Activated T-cell treated with anti-CD3 and anti-CD28 coated beads for 24 hours (primary cell): Measurements from ENCODE around the gene LZTFL1.

Source experiments
- DNase-seq: peaks from one replicate; pipeline ENCODE4 v3.0.0-alpha.2; 2020; ENCODE audit warnings: low read depth

LZTFL1 gene, protein sequence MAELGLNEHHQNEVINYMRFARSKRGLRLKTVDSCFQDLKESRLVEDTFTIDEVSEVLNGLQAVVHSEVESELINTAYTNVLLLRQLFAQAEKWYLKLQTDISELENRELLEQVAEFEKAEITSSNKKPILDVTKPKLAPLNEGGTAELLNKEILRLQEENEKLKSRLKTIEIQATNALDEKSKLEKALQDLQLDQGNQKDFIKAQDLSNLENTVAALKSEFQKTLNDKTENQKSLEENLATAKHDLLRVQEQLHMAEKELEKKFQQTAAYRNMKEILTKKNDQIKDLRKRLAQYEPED

DNA sequence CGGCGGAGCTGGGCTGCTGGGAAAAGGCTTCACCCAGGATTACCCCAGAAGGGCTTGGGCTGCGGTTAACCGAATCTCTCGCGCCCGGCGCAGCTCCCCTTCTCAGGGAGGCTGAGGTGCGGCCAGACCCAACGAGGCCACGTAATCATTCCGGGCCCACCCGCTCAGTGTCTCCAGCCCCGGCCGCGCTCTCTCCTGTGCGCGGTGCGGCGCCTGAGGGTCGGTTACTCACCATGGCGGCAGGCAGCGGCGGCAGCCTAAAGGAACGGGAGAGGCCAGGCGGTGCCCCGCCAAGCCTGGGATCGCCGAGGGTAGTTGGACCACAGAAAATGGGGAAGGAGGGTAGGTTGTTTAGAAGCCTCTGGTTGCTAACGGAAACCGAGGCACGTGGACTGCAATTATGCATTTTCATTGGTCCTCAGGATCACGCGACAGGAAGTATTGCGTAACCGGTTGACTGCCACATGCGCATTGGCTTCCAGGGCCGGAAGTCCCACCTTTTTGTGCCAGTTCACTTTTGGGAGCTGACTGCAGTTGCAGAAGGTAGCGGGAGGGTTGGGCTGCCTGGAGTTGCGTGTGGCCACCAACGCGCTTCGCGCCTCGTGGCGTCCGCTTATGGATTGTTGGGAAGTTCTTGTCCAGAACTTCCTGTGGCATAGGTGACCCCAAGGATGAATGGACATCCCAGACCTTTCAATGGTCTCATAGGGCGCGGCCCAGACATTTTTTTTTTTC is at the start of gene LZTFL1:
Gene LZTFL1 (minus strand): TSS at position 363 of the 735 bp plus-strand sequence. CDS start 128 bp downstream, at position 235.
- peak; percentile 89 for DNase-seq

DNA sequence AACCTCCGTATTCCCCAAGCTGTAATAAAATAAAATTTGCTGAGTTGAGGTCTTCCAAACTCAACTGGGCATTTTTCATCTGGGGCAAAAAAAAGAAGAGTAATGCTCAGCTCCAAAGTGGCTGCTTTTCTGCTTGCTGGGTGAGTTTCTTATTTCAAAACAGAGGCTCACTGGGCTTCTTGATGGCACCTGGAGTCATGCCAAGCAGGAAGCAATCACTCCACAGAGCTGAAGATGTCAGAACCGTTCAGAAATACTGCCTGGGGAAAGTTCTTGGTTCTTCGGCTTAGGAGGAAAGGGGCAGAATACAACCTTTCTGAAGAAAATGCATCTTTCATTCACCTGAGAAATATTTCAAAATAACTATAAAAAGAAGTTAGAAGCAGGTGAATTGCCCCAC is 48.5 kb upstream of the LZTFL1 start:
- DNase-seq, result no peak

DNA sequence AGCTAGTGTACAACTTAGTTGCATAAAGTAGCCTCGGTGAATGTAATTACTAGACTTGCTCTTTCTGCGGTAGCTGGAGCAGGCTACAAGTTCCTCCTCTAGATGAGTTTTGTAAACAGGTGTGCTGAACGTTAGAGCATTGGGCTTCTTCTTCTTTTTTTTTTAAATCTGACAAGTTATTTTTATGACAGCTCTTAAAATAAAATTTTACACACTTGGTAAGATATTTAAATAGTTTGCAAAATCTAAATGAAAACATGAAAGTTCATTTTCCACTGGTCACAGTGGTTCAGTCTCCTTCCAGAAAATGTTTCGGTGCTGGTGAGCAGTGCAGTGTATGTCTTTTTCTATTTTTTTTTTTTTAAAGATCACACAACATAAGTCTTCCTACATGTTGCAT is 47.4 kb upstream of the LZTFL1 start:
- DNase-seq, result no peak

DNA sequence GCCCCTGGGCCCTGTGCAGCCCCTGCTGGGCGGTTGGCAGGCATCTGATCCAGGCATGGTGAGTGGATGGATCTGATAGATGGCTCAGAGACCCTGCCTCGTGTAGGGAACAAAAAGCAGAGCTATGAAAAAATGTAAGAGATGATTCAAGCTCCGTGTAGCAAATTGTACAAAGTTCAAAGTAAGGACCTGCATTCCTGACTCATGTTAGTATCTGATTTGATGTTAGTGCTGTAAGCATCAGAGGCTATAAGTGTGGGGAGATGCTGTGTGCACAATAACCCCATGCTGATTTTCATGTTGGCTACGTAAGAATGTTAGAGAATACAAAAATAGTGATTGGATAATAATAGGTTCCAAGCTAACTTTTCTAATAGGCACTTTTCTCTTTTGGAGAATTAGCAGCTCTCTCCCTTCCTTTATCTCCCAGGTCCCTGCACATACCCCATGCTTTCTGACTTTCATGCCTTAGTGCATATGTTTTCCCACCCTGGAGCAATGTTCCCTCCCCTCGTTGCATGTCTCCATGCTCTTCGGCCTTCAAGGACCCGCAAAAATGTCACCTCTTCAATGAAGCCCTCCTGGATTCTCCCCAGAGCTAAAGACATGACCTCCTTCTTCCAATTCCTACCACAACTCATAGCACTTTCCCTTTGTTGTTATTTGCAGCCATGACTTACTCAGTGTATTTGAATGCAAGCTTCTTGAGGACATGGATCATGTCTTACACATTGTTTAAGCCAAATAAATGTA is 46.0 kb upstream of the LZTFL1 start:
- no peak for DNase-seq

DNA sequence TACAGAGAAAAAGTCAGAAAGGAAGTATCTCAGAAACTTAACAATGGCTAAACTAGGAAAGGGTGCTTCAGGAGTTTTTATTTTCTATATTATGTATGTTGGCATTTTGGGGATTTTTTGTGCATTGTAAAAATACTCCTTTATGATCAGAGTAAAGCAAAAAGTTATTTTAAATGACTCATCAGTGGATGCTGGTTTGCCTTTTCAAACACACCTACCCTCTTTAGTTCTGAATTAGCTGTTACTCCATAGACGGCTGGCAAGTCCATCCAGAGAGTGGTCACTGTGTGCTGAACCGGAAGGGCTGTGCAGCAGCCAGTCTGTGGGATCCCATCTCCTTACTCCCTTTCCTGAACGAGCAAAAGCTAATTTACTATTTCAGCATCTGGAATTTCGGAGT is 45.4 kb upstream of the LZTFL1 start:
- no peak for DNase-seq

DNA sequence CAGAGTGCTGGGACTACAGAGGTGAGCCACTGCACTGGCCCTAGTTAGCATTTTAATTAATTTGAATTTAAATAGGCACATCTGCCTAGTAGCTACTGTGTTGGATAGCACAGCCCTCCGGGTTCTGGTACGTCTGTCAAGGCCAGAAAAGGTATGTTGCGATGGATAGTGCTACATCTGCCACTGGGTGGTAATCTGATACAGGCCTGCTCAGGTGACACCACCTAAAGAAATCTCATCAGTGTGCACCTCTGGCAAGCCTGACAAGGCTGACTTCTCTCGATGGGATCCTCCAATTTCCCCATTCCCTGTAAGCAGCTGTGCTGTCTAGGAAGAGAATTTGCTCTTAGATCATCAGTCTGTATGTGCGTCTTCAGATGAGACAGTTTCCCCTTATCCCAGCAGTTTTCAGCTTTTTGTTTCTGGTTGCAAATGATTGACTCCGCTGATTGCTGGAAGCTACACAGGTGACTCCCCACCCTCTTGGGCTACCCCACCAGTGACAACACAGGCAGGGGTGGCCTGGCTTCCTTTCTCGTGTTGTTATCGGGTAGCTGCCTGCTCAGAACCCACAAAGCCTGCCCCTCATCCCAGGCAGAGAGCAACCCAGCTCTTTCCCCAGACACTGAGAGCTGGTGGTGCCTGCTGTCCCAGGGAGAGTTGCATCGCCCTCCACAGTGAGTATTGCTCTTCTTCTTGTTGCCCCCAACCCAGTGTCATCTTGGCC is 44.2 kb upstream of the LZTFL1 start, which contains the start of gene CCR9:
Gene CCR9 (plus strand): TSS at position 565 of the 727 bp plus-strand sequence. CDS start 8,391 bp downstream, outside the sequence.
- no peak for DNase-seq

DNA sequence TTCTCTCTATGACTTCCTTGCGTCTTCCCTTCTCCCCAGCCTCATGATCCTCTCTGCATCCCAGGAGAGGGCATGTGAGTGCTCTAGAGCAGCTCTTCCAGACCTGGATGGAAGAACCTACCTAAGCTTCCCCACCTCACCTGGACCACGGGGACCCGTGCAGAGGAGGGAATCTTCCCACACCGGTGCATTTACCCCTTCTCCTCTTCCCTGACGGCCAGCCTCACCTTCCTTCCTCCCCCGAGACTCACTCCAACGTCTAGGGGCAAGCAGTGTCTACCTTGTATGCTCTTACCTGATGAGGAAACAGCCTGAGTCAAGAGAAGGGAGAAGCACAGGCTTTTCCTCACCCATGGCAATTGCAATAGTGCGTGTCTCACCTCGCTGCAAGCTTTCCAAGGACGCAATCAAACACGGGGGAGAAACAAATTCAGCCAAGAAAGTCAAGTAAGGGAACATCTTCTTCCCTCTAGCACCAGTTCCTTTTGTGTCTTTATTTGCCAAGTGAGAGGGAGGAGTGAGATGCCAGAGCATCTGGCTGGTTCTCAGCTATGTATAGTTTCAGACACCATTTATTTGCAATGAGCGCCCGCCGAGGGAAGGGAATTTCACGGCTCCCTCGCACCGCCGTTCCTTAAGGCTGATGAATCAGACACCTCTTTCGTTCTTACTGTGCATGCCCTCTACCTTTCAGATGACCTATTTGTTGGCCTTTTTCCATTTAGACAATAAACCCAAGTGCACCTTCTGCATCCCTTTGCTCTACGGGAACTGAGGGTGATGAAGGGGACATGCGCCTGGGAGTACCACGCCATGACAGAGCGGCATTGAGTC is 42.7 kb upstream of the LZTFL1 start:
- no peak for DNase-seq

DNA sequence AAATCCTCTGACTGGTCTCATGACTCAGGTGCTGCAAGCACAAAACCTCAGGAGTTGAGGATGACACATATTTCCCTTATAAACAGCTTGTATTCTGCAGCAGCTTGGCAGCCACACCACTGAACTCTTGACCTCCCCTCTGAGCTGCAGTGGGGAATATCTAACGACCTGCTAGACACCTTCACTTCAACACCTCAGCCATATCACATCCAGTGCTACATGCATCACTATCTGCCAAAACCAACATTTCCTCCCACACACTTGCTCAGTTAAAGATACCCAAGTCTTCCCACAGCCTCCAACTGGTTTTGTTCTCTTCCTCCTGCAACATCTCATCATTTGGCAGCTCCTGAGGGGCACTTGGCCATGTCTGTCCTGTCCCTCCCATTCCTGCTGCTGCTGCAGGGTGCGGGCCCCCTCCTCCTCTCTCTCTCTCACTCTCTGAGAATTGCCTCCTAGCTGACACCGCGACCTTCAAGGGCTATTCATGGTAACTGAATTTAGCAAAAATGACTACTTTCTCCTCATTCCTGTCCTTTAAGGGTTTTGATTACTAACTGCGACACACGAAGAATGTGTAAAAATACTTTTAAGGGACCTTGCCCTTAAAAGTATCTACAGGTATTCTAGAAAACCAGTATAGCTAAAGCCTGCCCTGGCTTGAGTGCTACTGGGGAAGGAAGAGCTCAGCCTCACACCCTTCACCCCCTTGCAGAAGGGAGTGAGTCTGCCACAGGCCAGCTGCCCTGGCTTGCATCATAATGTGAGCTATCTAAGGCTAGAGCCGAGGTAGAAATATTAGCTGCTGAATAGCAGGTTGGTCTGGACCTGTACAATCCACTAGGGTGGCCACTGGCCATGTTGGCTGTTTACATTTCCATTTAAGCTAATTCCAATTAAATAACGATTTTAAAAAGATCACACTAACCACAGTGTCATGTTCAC is 39.4 kb upstream of the LZTFL1 start:
- peak; percentile 36 for DNase-seq

DNA sequence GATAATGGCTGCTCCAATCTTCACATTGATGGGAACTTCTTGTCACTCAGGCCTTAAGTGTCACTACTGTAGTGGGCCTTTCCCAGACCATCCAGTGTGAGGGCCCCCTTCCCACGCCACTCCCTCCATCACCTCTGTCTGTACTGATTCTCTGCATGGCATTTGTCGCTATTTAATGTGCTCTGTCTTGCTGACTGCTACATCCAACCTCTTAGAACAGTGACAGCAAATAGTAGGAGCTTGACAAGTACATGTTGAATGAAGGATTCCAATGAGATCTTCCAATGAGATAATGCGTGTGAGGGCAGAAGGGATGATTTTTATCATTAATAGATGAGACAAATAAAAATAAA is 38.8 kb upstream of the LZTFL1 start:
- no peak for DNase-seq

DNA sequence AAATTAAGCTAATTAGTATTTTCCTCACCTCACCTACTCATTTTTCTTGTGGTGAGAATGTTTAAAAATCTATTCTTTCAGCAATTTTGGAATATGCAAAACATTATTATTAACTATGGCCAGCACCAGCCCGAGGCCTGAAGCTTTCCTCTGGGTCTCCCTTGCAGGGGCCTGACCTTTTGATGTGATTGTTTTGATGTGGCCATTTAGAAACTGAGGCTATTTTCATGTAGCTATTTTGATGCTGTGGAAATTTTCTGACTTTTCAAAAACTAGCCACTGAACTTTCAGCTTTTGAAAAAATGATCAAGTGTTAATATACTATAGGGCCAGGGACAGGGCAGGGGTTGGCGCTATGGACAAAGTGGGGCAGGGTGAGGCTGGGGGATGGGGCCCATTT is 36.2 kb upstream of the LZTFL1 start:
- no peak for DNase-seq

DNA sequence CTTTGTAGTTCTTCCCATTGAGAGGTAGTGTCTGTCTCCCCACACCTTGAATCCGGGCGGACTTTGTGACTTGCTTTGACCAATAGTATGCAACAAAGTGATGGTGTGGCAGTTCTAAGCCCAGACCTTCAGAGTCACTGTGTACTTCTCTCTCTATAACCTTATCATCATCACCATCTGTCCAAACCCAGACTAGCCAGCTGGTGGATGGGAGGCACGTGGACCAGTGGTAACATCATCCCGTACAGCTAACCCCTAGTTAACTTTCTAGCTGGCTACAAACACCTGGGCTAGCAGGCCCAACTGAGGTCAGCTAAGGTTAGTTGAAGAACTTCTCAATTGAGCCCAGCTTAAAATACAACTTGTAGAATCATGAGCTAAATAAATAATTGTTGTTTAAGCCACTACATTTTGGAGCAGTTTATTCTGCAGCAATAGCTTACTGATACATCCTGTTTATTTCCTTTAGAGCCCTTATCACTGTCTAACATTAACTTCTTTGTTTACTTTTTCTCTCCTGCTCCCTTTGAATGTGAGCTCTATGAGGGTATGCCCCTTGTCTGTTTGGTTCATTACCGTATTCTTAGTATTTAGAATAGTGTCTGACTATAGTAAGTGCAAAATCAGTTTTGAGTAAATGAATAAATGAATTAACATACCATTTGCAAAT is 32.9 kb upstream of the LZTFL1 start:
- no peak for DNase-seq

DNA sequence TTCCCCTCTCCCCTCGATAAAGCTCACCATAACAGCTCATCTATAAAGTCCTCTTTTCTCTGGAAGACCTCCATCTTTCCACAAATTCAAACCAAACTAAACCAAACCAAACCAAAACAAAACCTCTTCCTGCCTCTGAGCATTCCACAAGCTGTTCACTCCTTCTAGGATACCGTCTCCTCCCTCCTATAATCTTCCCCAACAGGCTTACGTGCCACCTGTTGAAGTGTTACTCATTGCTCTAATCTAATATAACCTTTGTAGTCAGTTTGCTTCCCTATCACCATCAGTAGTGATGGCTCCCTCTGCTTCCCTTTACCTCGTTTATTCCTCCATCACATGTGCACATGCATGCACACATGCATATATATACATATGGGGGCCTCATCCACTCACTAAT is 31.7 kb upstream of the LZTFL1 start:
- DNase-seq, result no peak

DNA sequence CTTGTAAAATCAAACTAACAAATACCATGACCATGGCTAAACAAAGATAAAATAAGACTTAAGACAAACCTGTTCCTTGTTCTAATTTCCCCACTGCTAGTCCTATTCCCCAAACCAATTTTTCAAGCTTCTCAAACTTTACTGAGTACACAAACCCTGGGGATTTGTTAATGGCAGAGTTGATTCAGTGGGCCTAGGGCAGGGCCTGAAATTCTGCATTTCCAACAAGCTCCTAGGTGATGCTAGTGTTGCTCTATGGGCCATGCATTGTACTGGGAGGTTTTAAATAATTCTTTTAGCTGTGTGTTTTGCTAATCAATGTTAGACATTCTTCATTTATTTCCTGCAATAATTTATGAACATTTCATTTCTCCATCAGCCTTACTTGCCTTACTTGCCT is 31.1 kb upstream of the LZTFL1 start:
- no peak for DNase-seq

DNA sequence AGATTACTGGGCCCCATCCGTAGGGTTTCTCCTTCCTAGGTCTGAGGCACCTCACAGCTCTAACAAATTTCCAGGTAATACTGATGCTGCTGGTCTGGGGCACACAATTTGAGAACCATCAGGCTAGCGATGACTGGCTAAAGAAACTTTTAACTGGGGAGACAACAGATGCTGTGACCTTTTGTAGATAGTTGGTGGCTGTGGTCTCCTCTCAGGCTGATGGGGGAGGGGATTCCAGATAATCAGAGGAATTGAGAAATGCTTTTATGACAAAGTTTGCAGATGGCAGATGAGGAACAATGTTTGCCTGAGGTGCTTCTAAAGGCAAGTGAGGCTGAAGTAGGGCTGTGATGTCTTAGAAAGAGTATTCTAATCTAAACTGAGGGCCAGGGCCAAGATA is 30.6 kb upstream of the LZTFL1 start:
- DNase-seq, result no peak

DNA sequence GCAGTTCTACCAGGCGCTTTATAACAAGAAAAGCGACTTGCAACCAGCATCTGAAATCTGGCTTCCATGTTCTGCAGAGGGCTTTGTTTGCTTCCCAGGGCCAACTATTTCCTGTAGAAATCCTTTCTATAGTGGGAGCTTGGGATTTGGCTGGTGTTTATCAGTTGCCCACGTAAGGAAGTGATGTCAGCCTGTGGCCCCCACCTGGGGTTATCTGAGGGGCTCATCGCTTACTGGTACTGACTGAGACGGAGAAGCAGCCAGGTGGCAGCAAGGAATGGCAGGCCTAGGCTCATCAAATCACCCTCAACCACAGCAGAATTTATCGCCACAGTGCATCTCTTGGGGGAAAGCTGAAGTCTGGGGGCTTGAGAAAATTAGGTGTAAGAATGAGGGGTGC is 29.9 kb upstream of the LZTFL1 start:
- DNase-seq, result no peak

DNA sequence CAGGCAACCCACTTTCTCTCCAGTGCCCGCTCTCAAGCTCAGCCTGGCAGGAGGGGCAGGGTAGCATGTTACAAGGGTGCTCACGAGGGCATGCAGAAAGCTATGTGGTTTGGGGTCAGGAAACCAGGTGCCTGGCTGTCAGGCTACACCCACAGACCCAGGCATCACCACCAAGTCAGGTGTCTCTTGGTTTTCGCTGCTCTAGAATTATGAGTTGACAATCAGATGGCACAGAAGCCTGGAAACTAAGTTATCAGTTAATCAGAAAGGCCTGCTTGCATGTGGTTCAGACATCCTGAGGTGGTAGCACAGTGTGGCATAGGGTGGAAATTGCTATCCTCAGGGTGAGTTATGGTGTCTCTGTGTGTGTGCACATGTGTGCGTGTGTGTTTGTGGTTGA is 28.2 kb upstream of the LZTFL1 start:
- peak; percentile 27 for DNase-seq

DNA sequence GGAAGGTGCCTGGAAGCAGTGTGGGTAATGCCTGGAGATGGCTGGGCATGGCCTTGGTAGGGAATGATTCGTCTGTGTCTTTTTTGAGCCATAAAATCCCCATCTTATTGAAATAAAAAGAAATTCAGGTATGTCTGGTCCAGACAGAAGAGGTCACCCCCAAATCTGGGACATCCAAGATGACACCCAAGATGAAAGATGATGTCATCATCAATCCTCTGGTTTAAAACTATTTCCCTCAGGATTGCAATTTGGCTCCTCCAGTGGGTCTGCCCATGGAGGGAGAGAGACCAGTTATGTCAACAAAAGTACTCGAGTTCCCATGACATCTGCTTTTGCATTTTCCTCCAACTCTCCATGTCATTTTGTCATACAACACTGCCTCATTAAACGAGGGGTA is 27.7 kb upstream of the LZTFL1 start:
- no peak for DNase-seq

DNA sequence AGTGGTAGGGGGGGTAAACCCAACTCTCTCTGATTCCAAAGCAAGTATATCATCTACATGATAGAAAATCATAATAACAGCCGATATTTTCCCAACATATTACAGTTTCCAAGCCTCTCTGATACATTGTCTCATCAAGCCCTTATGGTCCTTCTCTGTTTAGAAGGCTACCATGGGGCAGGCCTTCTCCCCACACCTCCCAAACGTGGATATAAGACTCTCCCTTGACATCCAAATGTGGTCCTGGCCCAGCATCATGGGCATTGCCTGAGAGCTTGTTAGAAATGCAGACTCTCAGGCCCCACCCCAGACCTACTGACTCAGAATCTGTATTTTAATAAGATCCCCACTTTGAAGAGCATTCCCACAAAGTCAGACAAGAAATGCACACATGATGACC is 26.7 kb upstream of the LZTFL1 start:
- DNase-seq, result no peak

DNA sequence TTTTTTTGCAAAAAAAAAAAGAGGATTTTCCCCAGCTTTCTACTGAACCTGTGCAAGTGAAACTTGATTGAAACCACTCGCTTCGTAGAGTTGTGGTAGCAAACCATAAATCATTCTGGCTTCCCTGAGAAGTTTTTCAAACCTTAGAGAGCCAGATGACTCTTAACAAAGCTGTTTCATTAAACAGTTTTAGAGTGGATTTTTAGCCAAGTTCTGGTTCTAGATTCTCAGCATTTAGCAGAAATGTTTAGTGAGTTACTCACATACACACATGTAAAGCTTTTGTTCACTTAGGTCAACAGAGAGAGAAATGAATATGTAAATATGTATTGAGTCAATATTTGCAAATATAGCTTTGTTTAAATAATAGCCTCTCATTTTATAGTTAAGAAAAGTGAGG is 26.3 kb upstream of the LZTFL1 start:
- DNase-seq, result no peak

DNA sequence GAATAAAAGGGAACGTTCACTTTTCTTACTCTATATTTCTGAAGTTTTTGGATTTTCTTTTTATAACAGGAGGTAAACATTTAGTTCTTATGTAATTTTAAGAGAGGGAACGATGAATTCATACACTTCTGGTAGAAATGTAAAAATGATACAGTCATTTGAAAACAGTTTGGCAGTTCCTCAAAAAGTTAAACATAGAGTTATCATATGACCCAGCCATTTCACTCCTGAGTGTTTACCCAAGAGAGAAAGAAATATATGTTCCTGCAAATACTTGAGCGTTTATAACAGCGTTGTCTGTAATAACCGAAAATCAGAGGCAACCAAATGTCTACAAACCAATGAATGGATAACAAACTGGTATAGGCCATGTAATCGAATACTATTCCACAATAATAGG is 23.6 kb upstream of the LZTFL1 start:
- DNase-seq, result no peak
